GM19463 (cell line): ENCODE measurements around the gene FAM174B.

ENCODE experiments used
- ATAC-seq: cut with Tn5 transposase; IDR thresholded peaks from one replicate; pipeline ENCODE4 v1.9.1; 2021; ENCODE audit warnings: mild to moderate bottlenecking, moderate library complexity; ENCODE audit not compliant: unreplicated experiment

Gene FAM174B

GRCh38 chr15:92655178-92655995, at the start of gene FAM174B:
TSS of gene FAM174B (minus strand) at chr15:92655775.
- ATAC-seq = peak; percentile 67

GRCh38 chr15:92696096-92696495, 40.5 kb upstream of the FAM174B start:
- no peak for ATAC-seq

- ATAC-seq = no peak
Observed at GRCh38 chr15:92693691-92694331, 38.2 kb upstream of the FAM174B start.

GRCh38 chr15:92690395-92690794, 34.8 kb upstream of the FAM174B start:
- no peak for ATAC-seq

- ATAC-seq = no peak
Observed at GRCh38 chr15:92687746-92688145, 32.2 kb upstream of the FAM174B start.

- no peak for ATAC-seq
Observed at GRCh38 chr15:92687195-92687602, 31.6 kb upstream of the FAM174B start.

GRCh38 chr15:92683511-92683834, 27.9 kb upstream of the FAM174B start:
- no peak for ATAC-seq

- no peak for ATAC-seq
Observed at GRCh38 chr15:92682741-92683510, 27.4 kb upstream of the FAM174B start.

- ATAC-seq = no peak
Observed at GRCh38 chr15:92681141-92681631, 25.6 kb upstream of the FAM174B start.

GRCh38 chr15:92677999-92678398, 22.4 kb upstream of the FAM174B start:
- ATAC-seq = no peak

- ATAC-seq = no peak
Observed at GRCh38 chr15:92676561-92676960, 21.0 kb upstream of the FAM174B start.

GRCh38 chr15:92675485-92675884, 19.9 kb upstream of the FAM174B start:
- ATAC-seq = no peak

- no peak for ATAC-seq
Observed at GRCh38 chr15:92674347-92674746, 18.8 kb upstream of the FAM174B start.

- no peak for ATAC-seq
Observed at GRCh38 chr15:92672102-92672501, 16.5 kb upstream of the FAM174B start.

- no peak for ATAC-seq
Observed at GRCh38 chr15:92671406-92671805, 15.8 kb upstream of the FAM174B start.

- ATAC-seq = no peak
Observed at GRCh38 chr15:92670621-92671020, 15.0 kb upstream of the FAM174B start.

- ATAC-seq = no peak
Observed at GRCh38 chr15:92669432-92669831, 13.9 kb upstream of the FAM174B start.

- ATAC-seq = no peak
Observed at GRCh38 chr15:92668620-92669019, 13.0 kb upstream of the FAM174B start.

- ATAC-seq = no peak
Observed at GRCh38 chr15:92667970-92668485, 12.5 kb upstream of the FAM174B start.

- ATAC-seq = no peak
Observed at GRCh38 chr15:92667287-92667904, 11.8 kb upstream of the FAM174B start.

- ATAC-seq = no peak
Observed at GRCh38 chr15:92666780-92667179, 11.2 kb upstream of the FAM174B start.
